Effector memory CD4-positive, alpha-beta T cell (primary cell): ENCODE measurements around the gene ZBTB42.

Source experiments
- DNase-seq, 3 donors: peaks; one replicate each; pipeline ENCODE4 v3.0.0-alpha.2; 2020
- H3K27ac ChIP-seq: 2 replicates; pipeline ENCODE4 v1.7.0; 2013; ENCODE audit warnings: mild to moderate bottlenecking, low read length, moderate library complexity; ENCODE audit not compliant: insufficient read depth, poor library complexity, severe bottlenecking
- H3K27me3 ChIP-seq: replicated peaks from 2 replicates; pipeline ENCODE4 v1.7.0; 2013; ENCODE audit warnings: mild to moderate bottlenecking, low read length; ENCODE audit not compliant: insufficient read depth, control insufficient read depth, poor library complexity, severe bottlenecking
- H3K36me3 ChIP-seq: 2 replicates; pipeline ENCODE4 v1.7.0; 2013; ENCODE audit warnings: mild to moderate bottlenecking, low read length, moderate library complexity; ENCODE audit not compliant: control insufficient read depth, insufficient read depth
- H3K4me1 ChIP-seq: 2 replicates; pipeline ENCODE4 v1.7.0; 2013; ENCODE audit warnings: low read length, mild to moderate bottlenecking; ENCODE audit not compliant: control insufficient read depth, insufficient read depth, poor library complexity, severe bottlenecking
- H3K4me3 ChIP-seq: 2 replicates; pipeline ENCODE4 v1.7.0; 2013; ENCODE audit warnings: low read length, low read depth, mild to moderate bottlenecking; ENCODE audit not compliant: insufficient read depth, poor library complexity, severe bottlenecking
- H3K9me3 ChIP-seq: 2 replicates; pipeline ENCODE4 v1.7.0; 2013; ENCODE audit warnings: mild to moderate bottlenecking, low read length, moderate library complexity; ENCODE audit not compliant: control insufficient read depth

The ZBTB42 gene

DNA sequence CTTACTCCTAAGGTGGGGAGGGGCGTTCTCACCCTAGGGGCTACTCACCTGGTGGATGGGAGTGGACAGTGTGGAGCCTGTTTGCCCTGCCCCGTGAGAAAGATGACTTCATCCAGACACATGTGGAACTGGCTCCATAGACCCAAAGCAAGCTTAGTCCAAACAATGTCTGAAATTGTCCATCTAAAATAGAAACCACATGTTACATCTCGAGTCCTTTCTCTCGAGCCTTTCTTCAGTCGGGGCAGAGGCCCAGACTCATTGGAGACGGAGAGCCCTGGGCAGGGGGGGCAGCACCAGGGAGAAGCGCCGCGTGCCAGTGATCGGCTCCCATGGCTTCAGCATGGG lies 43.7 kb upstream of the ZBTB42 start:
- DNase-seq: no peak
- Histone ChIP-seq H3K9me3 (no peaks in the 10 kb centered on the region), H3K4me3 (no peak overlapping the region), H3K4me1 (peaks cover 17% of the 10 kb centered on the region), H3K36me3 (peaks cover 49% of the 10 kb centered on the region), H3K27me3 (no peaks in the 10 kb centered on the region), H3K27ac (no peak overlapping the region)

DNA sequence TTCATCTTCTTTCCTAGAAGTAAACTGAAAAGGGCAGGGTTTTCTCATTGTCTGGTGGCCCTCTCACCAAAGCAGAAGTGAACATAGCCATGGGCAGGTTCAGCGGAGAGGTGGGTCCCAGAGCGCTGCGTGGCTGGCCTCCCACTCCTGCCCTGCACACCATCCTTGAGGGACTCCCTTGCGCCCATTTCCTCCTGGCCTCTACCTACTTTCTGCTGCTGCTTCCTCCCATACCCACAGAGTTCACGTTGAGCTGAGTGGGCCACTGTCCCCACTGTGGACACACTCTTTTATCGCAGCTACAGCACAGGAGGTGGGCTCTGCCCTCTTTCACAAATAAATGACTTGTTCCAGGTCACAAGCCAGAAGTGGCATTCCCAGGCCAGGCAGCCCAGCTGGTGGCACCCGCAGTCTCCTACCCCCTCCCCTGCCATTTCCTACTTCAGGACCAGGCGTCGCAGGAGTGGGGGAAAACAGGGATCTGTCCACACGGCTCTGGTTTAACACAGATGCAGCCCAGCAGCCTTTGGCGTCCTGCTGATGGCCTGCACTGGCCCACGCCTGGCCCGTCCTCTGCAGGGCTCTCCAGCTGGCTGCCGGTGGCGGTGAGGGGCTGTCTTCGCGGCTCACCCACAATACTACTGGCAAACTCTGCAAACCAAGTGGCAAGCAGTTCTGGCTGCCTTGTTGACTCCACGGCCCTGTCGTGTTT lies 43.1 kb upstream of the ZBTB42 start:
- no peak overlapping the region for H3K4me3 ChIP-seq
- peaks cover 17% of the 10 kb centered on the region for H3K4me1 ChIP-seq
- H3K27ac ChIP-seq: no peak overlapping the region
- H3K9me3 ChIP-seq: no peaks in the 10 kb centered on the region
- no peak for DNase-seq
- peaks cover 49% of the 10 kb centered on the region for H3K36me3 ChIP-seq
- H3K27me3 ChIP-seq: no peaks in the 10 kb centered on the region

GRCh38 chr14:104758981-104759969 lies 41.6 kb upstream of the ZBTB42 start:
- DNase-seq: no peak
- Histone ChIP-seq H3K27me3 (no peaks in the 10 kb centered on the region), H3K9me3 (no peaks in the 10 kb centered on the region), H3K4me1 (peaks cover 10% of the 10 kb centered on the region), H3K36me3 (peaks cover 49% of the 10 kb centered on the region), H3K4me3 (no peak overlapping the region), H3K27ac (no peak overlapping the region)

DNA sequence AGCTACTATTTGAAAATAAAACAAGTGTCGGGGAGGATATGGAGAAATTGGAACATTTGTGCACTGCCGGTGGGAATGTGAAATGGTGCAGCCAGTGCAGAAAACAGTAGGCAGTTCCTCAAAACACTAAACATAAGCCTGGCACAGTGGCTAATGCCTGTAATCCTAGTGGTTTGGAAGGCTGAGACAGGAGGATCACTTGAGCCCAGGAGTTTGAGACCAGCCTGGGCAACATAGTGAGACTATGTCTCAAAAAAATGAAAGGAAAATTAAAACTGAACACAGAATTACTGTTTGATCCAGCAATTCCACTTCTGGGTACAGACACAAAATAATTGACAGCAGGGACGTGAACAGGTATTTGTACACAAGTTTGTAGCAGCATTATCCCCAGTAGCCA lies 35.4 kb upstream of the ZBTB42 start:
- no peak overlapping the region for H3K4me3 ChIP-seq
- peaks cover 7% of the 10 kb centered on the region for H3K36me3 ChIP-seq
- DNase-seq: no peak
- peaks cover 3% of the 10 kb centered on the region for H3K4me1 ChIP-seq
- H3K27ac ChIP-seq: no peak overlapping the region
- H3K27me3 ChIP-seq: no peaks in the 10 kb centered on the region
- no peaks in the 10 kb centered on the region for H3K9me3 ChIP-seq

GRCh38 chr14:104766256-104766862 lies 34.5 kb upstream of the ZBTB42 start:
- DNase-seq: no peak
- Histone ChIP-seq H3K27ac (no peak overlapping the region), H3K4me1 (peaks cover 3% of the 10 kb centered on the region), H3K27me3 (no peaks in the 10 kb centered on the region), H3K36me3 (peaks cover 13% of the 10 kb centered on the region), H3K9me3 (peaks cover 4% of the 10 kb centered on the region), H3K4me3 (no peak overlapping the region)

DNA sequence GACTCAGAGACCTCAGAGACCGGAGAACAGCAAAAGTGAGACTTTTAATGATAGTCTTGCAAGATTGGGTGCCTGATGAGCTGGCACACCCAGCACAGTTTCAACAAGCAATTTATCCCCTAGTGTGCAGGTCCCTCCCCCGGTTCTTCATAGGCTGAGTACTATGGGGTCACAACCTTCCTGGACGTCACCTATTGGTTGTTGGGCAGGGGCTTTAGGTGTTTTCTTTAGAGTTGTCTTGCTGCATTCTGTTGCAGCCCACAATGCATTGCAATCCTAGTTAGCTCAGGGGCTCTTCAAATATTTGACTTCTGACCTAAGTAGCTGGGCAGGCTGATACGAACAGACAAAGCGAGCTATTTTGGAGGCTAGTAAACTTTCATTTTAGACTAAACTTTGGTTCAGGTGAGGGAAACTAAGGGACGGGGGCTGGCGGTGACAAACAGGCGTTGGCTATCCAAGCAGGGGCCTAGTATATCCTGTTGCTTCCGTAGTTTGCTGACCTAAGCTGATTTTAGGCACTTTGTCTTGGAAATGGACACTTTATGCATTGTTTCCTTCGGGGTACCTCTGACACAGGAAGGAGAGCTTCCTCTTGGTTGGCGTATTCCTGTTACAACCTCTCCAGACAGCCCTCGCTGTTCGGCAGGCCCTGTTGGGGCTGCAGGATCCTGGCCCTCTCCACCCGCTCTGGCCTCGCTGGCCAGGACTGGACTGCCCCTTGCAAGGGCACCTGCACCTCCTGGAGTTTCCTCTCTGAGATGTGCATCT lies 33.9 kb upstream of the ZBTB42 start:
- H3K4me1 ChIP-seq: peaks cover 3% of the 10 kb centered on the region
- no peak overlapping the region for H3K27ac ChIP-seq
- no peak for DNase-seq
- H3K4me3 ChIP-seq: no peak overlapping the region
- peaks cover 13% of the 10 kb centered on the region for H3K36me3 ChIP-seq
- H3K27me3 ChIP-seq: no peaks in the 10 kb centered on the region
- H3K9me3 ChIP-seq: peaks cover 5% of the 10 kb centered on the region

- peaks cover 19% of the 10 kb centered on the region for H3K36me3 ChIP-seq
These were observed 33.3 kb upstream of the ZBTB42 start for GRCh38 chr14:104767634-104767918.

DNA sequence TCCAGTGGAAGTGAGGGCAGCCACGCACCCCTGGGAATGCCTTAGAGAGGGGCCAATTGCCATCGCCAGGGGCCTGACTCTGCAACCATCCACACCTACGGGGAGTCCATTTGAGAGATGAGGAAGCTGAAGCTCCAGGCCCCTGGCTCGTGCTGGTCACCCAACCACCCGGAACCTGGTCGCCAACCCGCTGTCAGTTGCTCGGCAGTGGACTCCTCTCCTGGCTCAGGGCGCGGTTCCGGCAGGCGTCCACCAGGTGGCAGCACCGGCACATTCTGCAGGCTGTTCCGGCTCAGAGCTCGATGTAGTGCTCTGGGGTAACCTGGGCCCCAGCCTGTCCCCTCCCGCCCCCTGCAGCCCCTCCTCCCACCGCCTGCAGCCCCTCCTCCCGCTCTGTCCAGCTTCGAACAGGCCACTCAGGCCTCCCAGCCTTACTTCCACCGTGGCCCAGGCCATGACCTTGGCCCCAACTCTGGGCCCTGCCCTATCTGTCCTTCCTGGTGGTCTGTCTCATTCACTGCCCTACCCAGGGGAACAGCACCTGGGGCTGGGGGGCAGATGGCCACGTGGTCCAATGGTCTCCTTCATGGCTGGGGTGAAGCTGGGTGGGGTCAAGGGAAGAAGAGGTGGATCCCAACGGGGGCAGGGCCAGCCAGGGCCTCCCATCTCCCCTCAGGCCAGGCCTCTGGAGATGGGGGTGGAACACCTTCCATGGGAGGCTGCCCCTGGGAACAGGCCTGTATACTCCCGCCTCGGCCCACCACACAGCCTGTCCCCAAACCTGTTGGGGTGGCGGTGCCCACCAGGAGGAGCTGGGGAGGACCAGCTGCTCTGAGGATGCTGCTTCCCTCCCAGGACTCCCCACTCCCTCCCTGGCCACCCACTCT lies 32.2 kb upstream of the ZBTB42 start:
- Histone ChIP-seq H3K27me3 (no peaks in the 10 kb centered on the region), H3K27ac (no peak overlapping the region), H3K9me3 (peaks cover 5% of the 10 kb centered on the region), H3K36me3 (peaks cover 27% of the 10 kb centered on the region), H3K4me1 (peaks cover 3% of the 10 kb centered on the region), H3K4me3 (no peak overlapping the region)
- peak; percentile 73 to 83 (median 80) for DNase-seq

More at GRCh38 chr14:104767634-104767918, 33.3 kb upstream of the ZBTB42 start:
- no peak overlapping the region for H3K4me3 ChIP-seq
- H3K27ac ChIP-seq: no peak overlapping the region
- H3K4me1 ChIP-seq: peaks cover 3% of the 10 kb centered on the region
- DNase-seq: no peak
- H3K27me3 ChIP-seq: no peaks in the 10 kb centered on the region
- H3K9me3 ChIP-seq: peaks cover 5% of the 10 kb centered on the region
